TTC549 (cell line): ENCODE results near the gene TUBG1.
"Not testable (repeated sequence)": the region's sequence is repeated elsewhere in the genome, so short reads cannot be mapped to it uniquely, and the experiment has no call there.

ENCODE experiments used
- FAIRE-seq: peaks from 2 replicates; lab custom pipeline; 2012; peaks lifted over from hg19 to GRCh38; lab: Jason Lieb, UNC

The TUBG1 gene

GRCh38 chr17:42623732-42624596 is 14.5 kb downstream of the TUBG1 start:
- FAIRE-seq, result no peak

- not testable (repeated sequence) for FAIRE-seq
These were observed 17.7 kb downstream of the TUBG1 start for GRCh38 chr17:42627032-42627764.

GRCh38 chr17:42629411-42630009 is 20.0 kb downstream of the TUBG1 start:
- no peak for FAIRE-seq

GRCh38 chr17:42632949-42633444 is 23.5 kb downstream of the TUBG1 start:
- FAIRE-seq, result no peak

- FAIRE-seq, result no peak
These were observed 30.1 kb downstream of the TUBG1 start for GRCh38 chr17:42639525-42640113.

GRCh38 chr17:42640121-42640520 is 30.6 kb downstream of the TUBG1 start:
- FAIRE-seq, result no peak

GRCh38 chr17:42642336-42642735 is 32.9 kb downstream of the TUBG1 start:
- FAIRE-seq, result no peak

GRCh38 chr17:42647778-42648177 is 38.3 kb downstream of the TUBG1 start:
- no peak for FAIRE-seq

- no peak for FAIRE-seq
These were observed 41.9 kb downstream of the TUBG1 start for GRCh38 chr17:42651392-42651791.

GRCh38 chr17:42653179-42654124 is 44.0 kb downstream of the TUBG1 start:
- FAIRE-seq, result no peak

- FAIRE-seq, result no peak
These were observed 46.0 kb downstream of the TUBG1 start for GRCh38 chr17:42655528-42655927.

GRCh38 chr17:42657824-42658588 is 48.5 kb downstream of the TUBG1 start:
- no peak for FAIRE-seq

- no peak for FAIRE-seq
These were observed 49.8 kb downstream of the TUBG1 start, which contains the start of gene TUBG2 for GRCh38 chr17:42659079-42659931. TSS of gene TUBG2 (plus strand) at chr17:42659284. CDS start at chr17:42659504, 220 bp downstream.

- FAIRE-seq, result not testable (repeated sequence)
These were observed 50.4 kb downstream of the TUBG1 start for GRCh38 chr17:42659932-42660274.

- no peak for FAIRE-seq
These were observed 51.3 kb downstream of the TUBG1 start for GRCh38 chr17:42660692-42661345.
